Skin epidermis (tissue), 12 donors: ENCODE data around the gene PACRG.
"Not testable (repeated sequence)": the region's sequence is repeated elsewhere in the genome, so short reads cannot be mapped to it uniquely, and the experiment has no call there.

Experiments used
- H3K27ac ChIP-seq, 21 experiments: fragments of 200-600 bp; sonication (generic) in 11 of 21; one replicate each; pipeline ENCODE4 v1.5.0; 2020; ENCODE audit warnings: mild to moderate bottlenecking in 3 of 21, inconsistent platforms in 2 of 21, moderate library complexity in 2 of 21
- H3K4me3 ChIP-seq, 7 experiments: fragments of 200-600 bp; sonication (generic) in 2 of 7; one replicate each; pipeline ENCODE4 v1.5.0; 2020; ENCODE audit warnings: inconsistent platforms in 2 of 7, mild to moderate bottlenecking in 2 of 7, moderate library complexity in 1 of 7

Gene PACRG

GRCh38 chr6:162727322-162728182 is at the start of gene PACRG, which contains the start of gene PRKN:
PACRG (plus strand) TSS chr6:162727974.
PRKN (minus strand) TSS chr6:162727766.
- H3K4me3 ChIP-seq, result peak within 1 kb of the TSS; percentile 57 to 94 (median 81)
- peak within 1 kb of the TSS; percentile 36 to 98 (median 90) for H3K27ac ChIP-seq

DNA sequence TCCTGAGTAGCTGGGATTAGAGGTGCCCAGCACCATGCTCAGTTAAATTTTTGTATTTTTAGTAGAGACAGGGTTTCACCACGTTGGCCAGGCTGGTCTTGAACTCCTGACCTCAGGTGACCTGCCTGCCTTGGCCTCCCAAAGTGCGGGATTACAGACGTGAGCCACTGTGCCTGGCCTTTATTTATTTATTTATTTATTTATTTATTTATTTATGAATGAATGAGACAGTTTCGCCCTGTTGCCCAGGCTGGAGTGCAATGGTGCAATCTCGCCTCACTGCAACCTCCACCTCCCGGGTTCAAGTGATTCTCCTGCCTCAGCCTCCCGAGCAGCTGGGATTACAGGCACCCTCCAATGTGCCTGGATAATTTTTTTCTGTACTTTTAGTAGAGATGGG is 48.9 kb upstream of the PACRG start:
- H3K4me3 ChIP-seq, H3K27ac ChIP-seq: not testable (repeated sequence)

DNA sequence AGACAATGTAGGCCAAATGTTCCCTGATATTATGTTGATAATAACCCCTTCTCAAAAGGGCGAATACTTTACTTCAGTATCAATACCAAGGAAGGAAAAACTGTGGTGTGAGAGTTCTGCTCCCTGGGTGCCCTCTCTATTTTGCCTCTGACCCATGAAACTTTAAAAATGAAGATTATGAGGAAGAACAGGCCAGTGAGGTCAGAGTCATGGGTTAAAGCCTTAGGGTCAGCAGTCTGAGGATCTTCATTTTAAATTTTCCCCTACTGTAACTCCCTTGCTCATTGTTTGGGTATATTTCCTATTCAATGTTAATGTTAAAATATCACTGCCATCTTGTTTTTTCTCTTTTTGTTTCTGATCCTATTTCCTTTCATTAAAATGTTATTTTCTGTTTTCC is 48.1 kb upstream of the PACRG start:
- Histone ChIP-seq H3K27ac (no peak overlapping the region), H3K4me3 (no peak overlapping the region)

GRCh38 chr6:162680367-162680766 is 47.4 kb upstream of the PACRG start:
- H3K27ac ChIP-seq, result no peak overlapping the region
- no peak overlapping the region for H3K4me3 ChIP-seq

- no peak overlapping the region for H3K27ac ChIP-seq
- no peak overlapping the region for H3K4me3 ChIP-seq
Measured at GRCh38 chr6:162680871-162681270, 46.9 kb upstream of the PACRG start.

GRCh38 chr6:162681447-162681846 is 46.3 kb upstream of the PACRG start:
- Histone ChIP-seq H3K27ac (no peak overlapping the region), H3K4me3 (no peak overlapping the region)

- no peak overlapping the region for H3K27ac ChIP-seq
- no peak overlapping the region for H3K4me3 ChIP-seq
Measured at GRCh38 chr6:162683135-162683534, 44.6 kb upstream of the PACRG start.

DNA sequence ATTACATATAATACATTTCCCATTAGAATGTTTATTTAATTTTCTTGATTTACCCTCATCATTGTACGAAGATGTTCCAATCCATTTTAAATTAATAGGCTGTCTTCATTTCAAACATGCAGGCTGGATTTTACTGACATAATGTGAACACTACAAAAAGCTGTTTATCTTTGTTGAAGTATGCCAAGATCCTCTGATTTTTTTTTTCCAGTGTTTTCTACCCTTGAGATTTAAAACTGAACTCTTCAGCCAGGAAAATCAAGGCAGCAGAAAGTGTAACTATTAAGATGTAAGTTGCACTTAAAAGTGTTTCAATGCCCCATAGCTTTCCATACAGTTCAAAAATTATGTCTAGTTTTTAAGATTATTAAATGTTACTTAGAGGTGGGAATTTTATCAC is 43.7 kb upstream of the PACRG start:
- Histone ChIP-seq H3K4me3 (no peak overlapping the region), H3K27ac (peak overlapping the region in 1 of 21 experiments; percentile 12)

- Histone ChIP-seq H3K27ac (peak overlapping the region in 1 of 21 experiments; percentile 12), H3K4me3 (no peak overlapping the region)
Measured at GRCh38 chr6:162684961-162685360, 42.8 kb upstream of the PACRG start.

DNA sequence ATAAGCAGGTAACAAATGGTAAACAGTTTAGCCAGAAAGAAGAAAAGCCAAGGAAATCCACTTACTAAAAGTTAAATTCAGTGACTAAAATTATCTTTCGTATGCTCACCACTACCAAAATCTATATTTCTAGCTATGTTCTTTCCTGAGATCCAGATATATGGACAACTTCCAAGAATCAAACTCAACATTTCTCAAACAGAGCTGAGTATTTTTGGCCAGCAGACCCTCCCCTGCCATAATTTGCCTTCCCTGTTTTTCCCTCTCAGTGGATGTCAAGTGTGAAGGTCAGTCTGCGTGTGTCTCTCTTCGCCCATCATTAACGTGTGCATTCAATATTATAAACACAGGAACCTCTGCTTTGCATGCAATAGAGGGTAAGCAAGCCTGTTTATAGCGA is 42.2 kb upstream of the PACRG start:
- H3K4me3 ChIP-seq, result no peak overlapping the region
- no peak overlapping the region for H3K27ac ChIP-seq

- Histone ChIP-seq H3K27ac (no peak overlapping the region), H3K4me3 (no peak overlapping the region)
Measured at GRCh38 chr6:162688751-162689345, 38.9 kb upstream of the PACRG start.

- no peak overlapping the region for H3K27ac ChIP-seq
Measured at GRCh38 chr6:162690158-162690557, 37.6 kb upstream of the PACRG start.

DNA sequence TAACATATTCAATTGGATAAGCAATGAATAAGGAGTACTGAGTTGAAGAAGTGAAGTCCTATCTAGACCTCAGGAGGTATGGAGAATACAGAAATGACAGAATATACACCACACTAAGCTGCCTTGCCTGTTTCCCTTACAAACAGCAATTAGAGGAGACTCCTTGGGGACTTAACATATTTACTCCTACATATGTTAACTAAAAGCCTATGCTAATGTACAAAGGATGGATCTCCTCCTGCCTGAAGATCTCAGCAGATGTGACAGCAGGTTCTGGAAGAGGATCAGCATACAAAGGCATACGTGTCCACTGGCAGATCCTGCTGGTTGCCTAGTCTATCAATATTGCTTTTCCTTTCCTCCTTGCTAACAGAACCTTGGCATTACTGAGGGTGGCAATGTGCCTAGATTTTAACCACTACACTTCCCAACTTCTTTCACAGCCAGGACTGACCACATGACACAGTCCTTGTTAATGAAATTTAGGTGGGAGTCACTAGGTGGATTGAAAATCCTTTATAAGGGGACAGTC is 29.8 kb upstream of the PACRG start:
- no peak overlapping the region for H3K27ac ChIP-seq
- no peak overlapping the region for H3K4me3 ChIP-seq

More at GRCh38 chr6:162690158-162690557, 37.6 kb upstream of the PACRG start:
- no peak overlapping the region for H3K4me3 ChIP-seq

DNA sequence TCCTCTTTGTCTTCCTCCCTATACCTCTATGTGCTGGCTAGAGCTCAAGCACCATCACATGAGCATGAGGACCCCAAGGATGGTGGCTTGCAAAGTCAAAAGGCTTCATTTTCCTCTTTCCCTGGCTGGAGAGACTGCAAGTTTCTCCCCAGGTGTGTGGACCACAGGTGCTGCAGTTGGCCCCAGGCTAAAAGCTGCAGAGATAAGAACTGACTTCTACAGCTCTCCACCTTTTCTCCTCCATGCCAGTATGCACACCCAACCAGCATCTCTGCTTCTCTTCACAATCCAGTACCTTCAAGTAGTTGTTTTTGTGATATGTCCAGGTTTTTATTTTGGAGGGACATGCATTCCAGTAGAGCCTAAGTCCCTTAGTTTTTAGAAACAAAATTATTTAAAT is 29.3 kb upstream of the PACRG start:
- no peak overlapping the region for H3K4me3 ChIP-seq
- no peak overlapping the region for H3K27ac ChIP-seq

DNA sequence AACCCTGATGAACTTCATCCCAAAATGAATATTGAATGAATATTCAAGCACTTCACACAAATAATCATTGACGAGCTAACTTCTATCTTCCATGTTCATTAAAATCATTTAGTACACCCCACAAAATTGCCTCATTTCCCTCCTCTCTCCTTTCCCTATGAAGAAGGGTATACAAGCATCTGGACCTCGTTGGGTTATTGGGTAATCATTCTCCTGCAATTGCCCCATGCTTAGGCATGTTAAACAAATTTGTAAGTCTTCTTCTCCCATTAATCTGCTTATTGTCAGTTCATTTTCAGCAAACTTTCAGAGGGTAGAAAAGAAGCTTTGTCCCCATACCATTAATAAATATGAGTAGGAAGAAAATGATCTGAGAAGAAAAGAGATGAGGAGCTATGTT is 27.8 kb upstream of the PACRG start:
- Histone ChIP-seq H3K4me3 (no peak overlapping the region), H3K27ac (no peak overlapping the region)

- H3K27ac ChIP-seq, result no peak overlapping the region
- no peak overlapping the region for H3K4me3 ChIP-seq
Measured at GRCh38 chr6:162700966-162701365, 26.8 kb upstream of the PACRG start.

DNA sequence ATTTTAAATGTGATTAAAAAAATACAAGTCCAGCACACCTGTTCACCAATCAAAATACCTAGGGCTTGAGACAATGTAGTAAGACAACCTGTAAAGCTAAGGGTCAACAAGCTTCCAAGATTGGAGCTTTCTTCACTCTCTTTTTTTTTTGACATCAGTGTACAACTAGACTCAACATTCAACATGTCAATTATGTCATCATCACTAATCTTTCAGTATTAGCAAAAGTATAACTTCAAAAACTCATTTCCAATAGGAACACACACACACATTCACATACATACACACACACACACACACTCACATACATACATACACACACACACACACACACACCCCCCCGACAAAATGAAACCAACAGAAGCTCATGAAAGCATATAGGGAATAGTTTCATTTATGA is 26.2 kb upstream of the PACRG start:
- H3K27ac ChIP-seq, result no peak overlapping the region
- H3K4me3 ChIP-seq, result no peak overlapping the region

- Histone ChIP-seq H3K27ac (no peak overlapping the region), H3K4me3 (no peak overlapping the region)
Measured at GRCh38 chr6:162702446-162702845, 25.3 kb upstream of the PACRG start.

DNA sequence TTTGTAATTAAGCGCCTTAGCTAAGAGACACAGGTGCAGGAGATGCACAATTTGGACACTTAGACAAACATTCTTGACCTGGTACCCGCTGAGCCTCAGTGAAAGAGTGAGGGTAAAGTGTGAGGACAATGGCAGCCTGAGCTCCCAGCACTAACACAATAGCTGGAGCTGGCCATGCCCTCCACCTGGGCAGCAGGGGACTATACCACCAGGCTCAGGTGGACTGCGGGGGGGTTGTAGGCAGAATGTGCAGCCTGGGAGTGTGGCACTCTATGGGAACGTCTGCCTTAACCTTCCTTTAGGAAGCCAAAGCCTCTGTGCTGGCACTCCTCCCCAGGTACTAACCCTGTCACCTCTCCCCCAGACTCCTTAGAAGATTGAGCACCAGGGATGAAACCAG is 23.8 kb upstream of the PACRG start:
- no peak overlapping the region for H3K4me3 ChIP-seq
- no peak overlapping the region for H3K27ac ChIP-seq

DNA sequence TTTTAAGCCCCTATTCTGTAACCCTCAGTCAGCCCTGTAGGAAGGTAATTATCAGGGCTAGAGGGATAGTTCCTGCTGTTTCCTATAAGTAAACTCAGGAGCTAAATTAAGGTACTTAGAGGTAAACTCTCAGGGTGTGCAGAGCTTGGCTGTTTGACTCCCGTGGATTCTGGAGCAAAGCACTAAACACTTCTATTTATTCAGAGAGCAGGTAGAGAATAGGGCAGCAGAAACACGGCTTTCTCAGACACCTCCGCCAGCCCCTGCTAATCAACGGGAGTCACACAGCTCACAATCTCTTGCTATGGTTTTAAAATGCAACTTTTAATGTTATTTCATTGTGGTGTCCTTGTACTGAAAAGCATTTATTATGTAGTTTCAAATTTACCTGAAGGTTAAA is 22.0 kb upstream of the PACRG start:
- H3K4me3 ChIP-seq, result no peak overlapping the region
- H3K27ac ChIP-seq, result no peak overlapping the region

DNA sequence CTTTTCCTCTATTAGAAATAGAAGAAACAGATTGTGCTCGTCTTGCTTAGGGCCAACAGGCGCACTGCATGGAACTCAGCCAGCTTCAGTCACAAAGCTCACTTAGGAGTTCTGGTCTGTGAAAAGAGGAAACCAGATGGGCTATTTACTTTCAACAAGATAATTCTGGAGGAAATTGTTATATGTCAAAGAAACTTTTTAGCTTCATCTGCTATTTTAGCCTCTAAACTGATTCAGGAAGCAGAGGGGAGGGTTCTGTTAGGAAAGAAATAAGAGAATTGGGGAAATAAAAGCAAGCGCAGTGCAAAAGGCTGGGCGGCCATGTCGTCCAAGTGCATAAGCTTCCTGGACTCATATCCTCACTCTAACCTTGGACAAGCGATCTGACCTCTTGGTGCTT is 21.5 kb upstream of the PACRG start:
- Histone ChIP-seq H3K4me3 (no peak overlapping the region), H3K27ac (peak overlapping the region in 3 of 21 experiments; percentile 24 to 45 (median 37))
